Vagina (tissue), 2 donors: ENCODE results near the gene LRWD1.

ENCODE experiments used
- CTCF ChIP-seq, 3 experiments: fragments of 450-650 bp in 2 of 3; fragments of 200-600 bp in 1 of 3; sonication (generic) in 1 of 3; IDR thresholded peaks; one replicate each; pipeline ENCODE4 v1.5.1; 2017 to 2019; ENCODE audit warnings: antibody characterized with exemption in 3 of 3, mild to moderate bottlenecking in 2 of 3, moderate library complexity in 2 of 3
- POLR2A ChIP-seq, 2 donors: fragments of 450-650 bp; IDR thresholded peaks; one replicate each; pipeline ENCODE4 v1.6.1; 2017; ENCODE audit warnings: antibody characterized with exemption in 2 of 2, mild to moderate bottlenecking in 2 of 2, moderate library complexity in 2 of 2
- POLR2AphosphoS5 ChIP-seq, 2 donors: sonication (generic); formaldehyde crosslinking; IDR thresholded peaks; one replicate each; pipeline ENCODE4 v1.9.0; 2017; ENCODE audit warnings: antibody characterized with exemption in 2 of 2, mild to moderate bottlenecking in 2 of 2, low read depth in 1 of 2; ENCODE audit not compliant: insufficient read depth in 1 of 2

DNA sequence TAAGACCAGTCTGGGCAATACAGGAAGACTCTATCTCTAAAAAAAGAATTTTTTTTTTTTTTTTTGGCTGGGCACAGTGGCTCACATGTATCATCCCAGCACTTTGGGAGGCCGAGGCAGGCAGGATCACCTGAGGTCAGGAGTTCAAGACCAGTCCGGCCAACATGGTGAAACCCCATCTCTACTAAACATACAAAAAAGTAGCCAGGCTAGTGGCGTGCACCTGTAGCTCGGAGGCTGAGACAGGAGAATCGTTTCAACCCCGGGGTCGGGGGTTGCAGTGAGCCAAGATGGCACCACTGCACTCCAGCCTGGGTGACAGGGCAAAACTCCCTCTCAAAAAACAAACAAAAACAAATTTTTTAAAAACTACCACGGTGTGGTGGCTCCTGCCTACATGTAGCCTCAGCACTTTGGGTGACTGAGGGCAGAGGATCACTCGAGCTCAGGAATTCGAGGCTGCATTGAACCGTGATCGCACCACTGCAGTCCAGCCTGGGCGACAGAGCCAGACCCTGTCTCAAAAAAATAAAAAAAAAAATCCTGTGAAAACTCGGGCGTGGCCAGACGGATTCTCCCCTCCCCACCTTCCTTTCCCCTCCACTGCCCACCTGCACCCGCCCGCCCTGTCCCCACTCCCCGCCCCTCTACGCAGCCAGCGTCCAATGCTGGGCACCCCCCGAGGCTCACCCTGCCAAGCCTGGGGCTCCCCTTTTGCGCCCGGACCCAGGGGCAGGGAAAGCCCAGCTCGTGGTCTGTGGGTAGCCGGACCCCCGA, 32.2 kb upstream of the LRWD1 start:
- TF ChIP-seq POLR2A (IDR thresholded peaks at IDR 0.05) (no peak), CTCF (IDR thresholded peaks at IDR 0.05) (no peak), POLR2AphosphoS5 (IDR thresholded peaks at IDR 0.05; ENCODE audit: insufficient read depth in 1 of 2, low read depth in 1 of 2) (no peak)
